Breast epithelium (tissue), 4 donors: ENCODE results near the gene ZMYND8. TPM values are rescaled to one million over a fixed set of nuclear protein-coding genes. Genes with fewer than 3 reads are reported as not detected.
A peak's percentile ranks its signal among the peaks of the same experiment; 100 is the strongest.

Experiments
- DNase-seq, 2 donors: peaks; one replicate each; pipeline ENCODE4 v3.0.0-alpha.2; 2019; ENCODE audit warnings: low spot score in 2 of 2
- H3K27ac ChIP-seq, 2 donors: fragments of 200-600 bp; sonication (generic) in 1 of 2; one replicate each; pipeline ENCODE4 v1.5.1; 2016 to 2019; ENCODE audit warnings: mild to moderate bottlenecking in 1 of 2
- H3K27me3 ChIP-seq, 2 donors: fragments of 200-600 bp; sonication (generic) in 1 of 2; one replicate each; pipeline versions ENCODE4 v1.5.1 to v1.6.0; 2017 to 2019; ENCODE audit warnings: control low read depth in 1 of 2, mild to moderate bottlenecking in 1 of 2
- H3K36me3 ChIP-seq: fragments of 200-600 bp; one replicate; pipeline ENCODE4 v1.5.1; 2019
- H3K4me1 ChIP-seq, 2 donors: fragments of 200-600 bp; sonication (generic); one replicate each; pipeline ENCODE4 v1.5.1; 2016 to 2019; ENCODE audit warnings: control low read depth in 1 of 2
- H3K4me3 ChIP-seq, 3 donors: fragments of 200-600 bp; sonication (generic); 1 replicate in 2 of 3; 2 replicates in 1 of 3; pipeline ENCODE4 v1.5.1; 2016 to 2019; ENCODE audit warnings: mild to moderate bottlenecking in 3 of 3, moderate library complexity in 2 of 3
- H3K9me3 ChIP-seq, 2 donors: fragments of 200-600 bp; sonication (generic) in 1 of 2; one replicate each; pipeline ENCODE4 v1.5.1; 2016 to 2019; ENCODE audit warnings: control low read depth in 1 of 2
- CTCF ChIP-seq, 3 donors: fragments of 450-650 bp; IDR thresholded peaks; one replicate each; pipeline ENCODE4 v1.5.1; 2016 to 2017; ENCODE audit warnings: antibody characterized with exemption in 3 of 3, mild to moderate bottlenecking in 3 of 3, moderate library complexity in 3 of 3
- POLR2A ChIP-seq: fragments of 450-650 bp; IDR thresholded peaks from one replicate; pipeline ENCODE4 v1.6.1; 2016; ENCODE audit warnings: antibody characterized with exemption, mild to moderate bottlenecking, moderate library complexity
- POLR2AphosphoS5 ChIP-seq, 3 donors: sonication (generic); formaldehyde crosslinking; IDR thresholded peaks; one replicate each; pipeline ENCODE4 v1.6.1; 2017; ENCODE audit warnings: antibody characterized with exemption in 3 of 3
- intact Hi-C: fragments of 100-400 bp; cut with DNase I; formaldehyde crosslinking; loops from one replicate; pipeline ENCODE4 v1.15.1; 2023; ENCODE audit warnings: low total_unique reads
- total RNA-seq, 3 donors: library from RNA; depleted of rRNA; stranded (reverse); fragments of >200 nt; gene quantifications; one replicate each; pipeline ENCODE4 v1.1.0, GENCODE V29; 2016

Gene ZMYND8
- total RNA-seq, 3 donors from 2014 or later: 40.6 to 47.7 (median 41.4) TPM

GRCh38 chr20:47360297-47361056 lies 4.0 kb upstream of the ZMYND8 start:
- Histone ChIP-seq H3K9me3 (no peaks in the 10 kb centered on the region), H3K27ac (peak overlapping the region; percentile 99 to 100), H3K4me1 (peaks cover 31 to 51% of the 10 kb centered on the region in 2 donors), H3K27me3 (no peaks in the 10 kb centered on the region), H3K4me3 (peak overlapping the region in 2 of 3 donors; percentile 33 to 62), H3K36me3 (no peaks in the 10 kb centered on the region)
- TF ChIP-seq POLR2A (peak; percentile 59), CTCF (IDR thresholded peaks at IDR 0.05) (no peak), POLR2AphosphoS5 (IDR thresholded peaks at IDR 0.05) (peak; percentile 84 to 92 (median 92))
- intact Hi-C loops: no loop called here
- peak; percentile 90 to 94 for DNase-seq

- intact Hi-C loops: loop anchor here (5.0 kb wide), 1 partner anchor 42 kb away; no protein-coding TSS in a partner anchor
- no peaks in the 10 kb centered on the region for H3K27me3 ChIP-seq
- no peak for TF ChIP-seq POLR2A
- peak in 1 of 3 donors; percentile 21 for TF ChIP-seq POLR2AphosphoS5 (IDR thresholded peaks at IDR 0.05)
- peak in 1 of 3 donors; percentile 3 for TF ChIP-seq CTCF (IDR thresholded peaks at IDR 0.05)
Measured at GRCh38 chr20:47359530-47360296, 3.2 kb upstream of the ZMYND8 start.

GRCh38 chr20:47358672-47359529 lies 2.4 kb upstream of the ZMYND8 start:
- H3K27me3 ChIP-seq: no peaks in the 10 kb centered on the region
- TF ChIP-seq CTCF (IDR thresholded peaks at IDR 0.05): no peak
- peak; percentile 26 for TF ChIP-seq POLR2A
- peak; percentile 79 to 94 (median 89) for TF ChIP-seq POLR2AphosphoS5 (IDR thresholded peaks at IDR 0.05)
- no peaks in the 10 kb centered on the region for H3K9me3 ChIP-seq
- intact Hi-C loops: loop anchor here (5.0 kb wide), 1 partner anchor 42 kb away; no protein-coding TSS in a partner anchor
- DNase-seq: peak; percentile 83 to 97
- peak overlapping the region in 2 of 3 donors; percentile 30 to 55 for H3K4me3 ChIP-seq
- peak overlapping the region; percentile 99 to 100 for H3K27ac ChIP-seq
- peaks cover 35 to 65% of the 10 kb centered on the region in 2 donors for H3K4me1 ChIP-seq
- H3K36me3 ChIP-seq: no peaks in the 10 kb centered on the region

More at GRCh38 chr20:47359530-47360296, 3.2 kb upstream of the ZMYND8 start:
- Histone ChIP-seq H3K4me3 (peak overlapping the region in 1 of 3 donors; percentile 62), H3K27ac (peak overlapping the region; percentile 99 to 100), H3K9me3 (no peaks in the 10 kb centered on the region), H3K36me3 (no peaks in the 10 kb centered on the region), H3K4me1 (peaks cover 31 to 56% of the 10 kb centered on the region in 2 donors)
- DNase-seq: peak in 1 of 2 donors; percentile 65

GRCh38 chr20:47358039-47358671 lies 1.7 kb upstream of the ZMYND8 start:
- H3K27me3 ChIP-seq: no peaks in the 10 kb centered on the region
- intact Hi-C loops: loop anchor here (5.0 kb wide), 1 partner anchor 41 kb away; no protein-coding TSS in a partner anchor
- TF ChIP-seq CTCF (IDR thresholded peaks at IDR 0.05) (no peak), POLR2AphosphoS5 (IDR thresholded peaks at IDR 0.05) (no peak), POLR2A (no peak)
- H3K36me3 ChIP-seq: no peaks in the 10 kb centered on the region
- peaks cover 37 to 71% of the 10 kb centered on the region in 2 donors for H3K4me1 ChIP-seq
- peak overlapping the region; percentile 99 to 100 for H3K27ac ChIP-seq
- DNase-seq: no peak
- H3K4me3 ChIP-seq: peak overlapping the region in 2 of 3 donors; percentile 30 to 55
- no peaks in the 10 kb centered on the region for H3K9me3 ChIP-seq
